Spleen (tissue), 7 donors: ENCODE data around the gene BTC.
"Not testable (repeated sequence)": the region's sequence is repeated elsewhere in the genome, so short reads cannot be mapped to it uniquely, and the experiment has no call there.

Source experiments
- POLR2A ChIP-seq, 3 donors: fragments of 450-650 bp; IDR thresholded peaks; one replicate each; pipeline ENCODE4 v1.5.1; 2017; ENCODE audit warnings: antibody characterized with exemption in 3 of 3, mild to moderate bottlenecking in 1 of 3
- POLR2AphosphoS5 ChIP-seq, 3 donors: sonication (generic); formaldehyde crosslinking; IDR thresholded peaks; one replicate each; pipeline ENCODE4 v1.5.1; 2017; ENCODE audit warnings: antibody characterized with exemption in 3 of 3
- TF ChIP-seq, protein P1 (sequence below), 11 experiments: fragments of 200-600 bp in 7 of 11; fragments of 450-650 bp in 4 of 11; sonication (generic) in 4 of 11; IDR thresholded peaks in 8 of 11; conservative IDR thresholded peaks in 3 of 11; 1 replicate in 7 of 11; 2 replicates in 4 of 11; pipeline versions ENCODE4 v1.4.0 to v1.8.0; 2016 to 2021; ENCODE audit warnings: antibody characterized with exemption in 11 of 11, inconsistent platforms in 4 of 11, mild to moderate bottlenecking in 1 of 11
- donor health status: DM: no; HTN: no; CAD: no; lungs with moderate emphysema.
- donor health status: DM: no; HTN: no; CAD: no.
- donor health status: DM: no; HTN: no; CAD: no.

DNA sequence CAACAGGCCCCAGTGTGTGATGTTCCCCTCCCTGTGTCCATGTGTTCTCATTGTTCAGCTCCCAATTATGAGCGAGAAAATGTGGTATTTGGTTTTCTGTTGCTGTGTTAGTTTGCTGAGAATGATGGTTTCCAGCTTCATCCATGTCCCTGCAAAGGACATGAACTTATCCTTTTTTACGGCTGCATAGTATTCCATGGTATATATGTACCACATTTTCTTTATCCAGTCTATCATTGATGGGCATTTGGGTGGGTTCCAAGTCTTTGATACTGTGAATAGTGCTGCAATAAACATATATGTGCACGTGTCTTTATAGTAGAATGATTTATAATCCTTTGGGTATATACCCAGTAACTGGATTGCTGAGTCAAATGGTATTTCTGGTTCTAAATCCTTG lies 86.2 kb downstream of the BTC start:
- TF ChIP-seq, protein P1, sequence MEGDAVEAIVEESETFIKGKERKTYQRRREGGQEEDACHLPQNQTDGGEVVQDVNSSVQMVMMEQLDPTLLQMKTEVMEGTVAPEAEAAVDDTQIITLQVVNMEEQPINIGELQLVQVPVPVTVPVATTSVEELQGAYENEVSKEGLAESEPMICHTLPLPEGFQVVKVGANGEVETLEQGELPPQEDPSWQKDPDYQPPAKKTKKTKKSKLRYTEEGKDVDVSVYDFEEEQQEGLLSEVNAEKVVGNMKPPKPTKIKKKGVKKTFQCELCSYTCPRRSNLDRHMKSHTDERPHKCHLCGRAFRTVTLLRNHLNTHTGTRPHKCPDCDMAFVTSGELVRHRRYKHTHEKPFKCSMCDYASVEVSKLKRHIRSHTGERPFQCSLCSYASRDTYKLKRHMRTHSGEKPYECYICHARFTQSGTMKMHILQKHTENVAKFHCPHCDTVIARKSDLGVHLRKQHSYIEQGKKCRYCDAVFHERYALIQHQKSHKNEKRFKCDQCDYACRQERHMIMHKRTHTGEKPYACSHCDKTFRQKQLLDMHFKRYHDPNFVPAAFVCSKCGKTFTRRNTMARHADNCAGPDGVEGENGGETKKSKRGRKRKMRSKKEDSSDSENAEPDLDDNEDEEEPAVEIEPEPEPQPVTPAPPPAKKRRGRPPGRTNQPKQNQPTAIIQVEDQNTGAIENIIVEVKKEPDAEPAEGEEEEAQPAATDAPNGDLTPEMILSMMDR (IDR thresholded peaks at IDR 0.05 in 8 of 11, conservative IDR thresholded peaks at IDR 0.05 in 3 of 11), result not testable (repeated sequence)
- TF ChIP-seq POLR2AphosphoS5, POLR2A (IDR thresholded peaks at IDR 0.05): not testable (repeated sequence)
